Measurements from ENCODE around the gene PHF1.
A peak's percentile ranks its signal among the peaks of the same experiment; 100 is the strongest.

Gene PHF1

DNA sequence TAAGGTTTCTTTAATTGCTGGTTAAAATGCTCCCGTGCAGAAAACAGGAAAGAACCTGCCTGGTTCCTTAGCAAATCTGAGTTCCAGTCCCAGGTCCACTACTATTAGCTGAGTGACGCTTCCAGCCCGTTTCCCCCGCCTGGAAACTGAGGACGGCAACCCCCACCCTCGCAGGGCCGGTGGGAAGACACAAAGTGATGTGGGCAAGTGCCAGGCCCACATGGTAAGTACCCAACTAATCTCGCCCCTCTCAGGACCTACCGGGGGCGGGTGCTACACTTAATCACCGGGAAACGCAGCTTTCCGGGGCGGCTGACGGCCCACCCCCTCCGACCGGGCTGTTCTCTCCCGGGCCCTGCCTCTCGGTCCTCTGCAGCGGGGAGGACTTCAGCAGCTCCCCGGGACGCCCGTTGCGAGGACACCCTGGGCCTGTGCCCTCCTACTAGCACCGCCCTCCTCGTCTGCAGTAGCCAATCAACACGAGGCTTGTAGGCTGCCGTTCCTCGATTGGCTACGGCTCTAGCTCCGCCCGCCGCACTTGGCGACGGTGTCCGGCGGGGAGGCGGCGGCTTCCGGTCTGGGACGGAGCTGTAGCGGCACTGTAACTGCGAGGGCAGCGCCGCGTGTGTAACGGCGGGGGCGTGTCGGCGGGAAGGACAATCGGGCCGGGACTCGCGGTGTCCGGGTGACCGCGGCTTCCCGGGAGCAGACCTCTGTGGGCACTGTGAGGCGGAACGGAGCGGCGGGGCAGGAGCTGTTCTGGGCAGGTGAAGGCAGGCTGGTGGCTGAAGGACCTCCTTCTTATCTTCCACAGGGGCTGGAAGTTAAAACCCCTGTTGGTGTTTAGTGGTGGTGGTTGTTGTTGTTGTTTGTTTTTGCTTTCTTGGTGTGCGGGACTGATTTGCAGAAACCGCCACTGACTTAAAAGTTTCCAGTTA lies 43.5 kb downstream of the PHF1 start, which contains the start of gene ZBTB9:
Gene ZBTB9, plus strand, starts transcription at position 568 of the 938 bp plus-strand sequence. CDS start 525 bp downstream, outside the sequence.
- peak; percentile 98 for DNase-seq (ENCODE audit: low read depth)
- TF ChIP-seq, protein P1, sequence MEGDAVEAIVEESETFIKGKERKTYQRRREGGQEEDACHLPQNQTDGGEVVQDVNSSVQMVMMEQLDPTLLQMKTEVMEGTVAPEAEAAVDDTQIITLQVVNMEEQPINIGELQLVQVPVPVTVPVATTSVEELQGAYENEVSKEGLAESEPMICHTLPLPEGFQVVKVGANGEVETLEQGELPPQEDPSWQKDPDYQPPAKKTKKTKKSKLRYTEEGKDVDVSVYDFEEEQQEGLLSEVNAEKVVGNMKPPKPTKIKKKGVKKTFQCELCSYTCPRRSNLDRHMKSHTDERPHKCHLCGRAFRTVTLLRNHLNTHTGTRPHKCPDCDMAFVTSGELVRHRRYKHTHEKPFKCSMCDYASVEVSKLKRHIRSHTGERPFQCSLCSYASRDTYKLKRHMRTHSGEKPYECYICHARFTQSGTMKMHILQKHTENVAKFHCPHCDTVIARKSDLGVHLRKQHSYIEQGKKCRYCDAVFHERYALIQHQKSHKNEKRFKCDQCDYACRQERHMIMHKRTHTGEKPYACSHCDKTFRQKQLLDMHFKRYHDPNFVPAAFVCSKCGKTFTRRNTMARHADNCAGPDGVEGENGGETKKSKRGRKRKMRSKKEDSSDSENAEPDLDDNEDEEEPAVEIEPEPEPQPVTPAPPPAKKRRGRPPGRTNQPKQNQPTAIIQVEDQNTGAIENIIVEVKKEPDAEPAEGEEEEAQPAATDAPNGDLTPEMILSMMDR (IDR thresholded peaks at IDR 0.05; ENCODE audit: low read depth, low read length): no peak
- peak; percentile 63; the same call in 1 of the 2 replicates for TF ChIP-seq MYC (IDR thresholded peaks at IDR 0.05; ENCODE audit: low read depth, low read length)
- peak; percentile 86 for TF ChIP-seq POLR2A (IDR thresholded peaks at IDR 0.05; ENCODE audit: extremely low read depth, insufficient read length)
- TF ChIP-seq, protein P2, sequence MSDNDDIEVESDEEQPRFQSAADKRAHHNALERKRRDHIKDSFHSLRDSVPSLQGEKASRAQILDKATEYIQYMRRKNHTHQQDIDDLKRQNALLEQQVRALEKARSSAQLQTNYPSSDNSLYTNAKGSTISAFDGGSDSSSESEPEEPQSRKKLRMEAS (IDR thresholded peaks at IDR 0.05; ENCODE audit: low read depth, low read length): peak; percentile 89
- peak within 1 kb of the TSS; percentile 91 for H3K4me3 ChIP-seq (ENCODE audit: low read depth, low read length)

DNA sequence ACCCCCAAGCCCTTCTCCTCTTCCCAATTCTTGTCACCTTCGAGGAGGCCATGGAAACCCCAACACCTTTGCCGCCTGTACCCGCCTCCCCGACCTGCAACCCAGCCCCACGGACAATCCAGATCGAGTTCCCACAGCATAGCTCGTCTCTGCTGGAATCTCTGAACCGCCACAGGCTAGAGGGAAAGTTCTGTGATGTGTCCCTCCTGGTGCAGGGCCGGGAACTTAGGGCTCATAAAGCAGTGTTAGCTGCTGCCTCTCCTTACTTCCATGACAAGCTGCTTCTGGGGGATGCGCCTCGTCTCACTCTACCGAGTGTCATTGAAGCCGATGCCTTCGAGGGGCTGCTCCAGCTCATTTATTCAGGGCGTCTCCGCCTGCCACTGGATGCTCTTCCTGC lies 44.2 kb downstream of the PHF1 start:
- DNase-seq (ENCODE audit: low read depth): no peak
- H3K4me3 ChIP-seq (ENCODE audit: low read depth, low read length): peak overlapping the region; percentile 88
- no peak for TF ChIP-seq MYC (IDR thresholded peaks at IDR 0.05; ENCODE audit: low read depth, low read length)
- TF ChIP-seq, protein P1 (IDR thresholded peaks at IDR 0.05; ENCODE audit: low read depth, low read length): no peak
- TF ChIP-seq, protein P2 (IDR thresholded peaks at IDR 0.05; ENCODE audit: low read depth, low read length): no peak
- TF ChIP-seq POLR2A (IDR thresholded peaks at IDR 0.05; ENCODE audit: extremely low read depth, insufficient read length): no peak

DNA sequence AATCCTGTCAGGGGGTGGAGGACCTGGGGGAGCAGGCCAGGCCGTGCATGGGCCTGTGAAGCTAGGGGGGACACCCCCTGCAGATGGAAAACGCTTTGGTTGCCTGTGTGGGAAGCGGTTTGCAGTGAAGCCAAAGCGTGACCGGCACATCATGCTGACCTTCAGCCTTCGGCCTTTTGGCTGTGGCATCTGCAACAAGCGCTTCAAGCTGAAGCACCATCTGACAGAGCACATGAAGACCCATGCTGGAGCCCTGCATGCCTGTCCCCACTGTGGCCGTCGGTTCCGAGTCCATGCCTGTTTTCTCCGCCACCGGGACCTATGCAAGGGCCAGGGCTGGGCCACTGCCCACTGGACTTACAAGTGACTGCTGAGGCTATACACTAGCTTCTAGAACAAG lies 45.3 kb downstream of the PHF1 start:
- H3K4me3 ChIP-seq (ENCODE audit: low read depth, low read length): no peak overlapping the region
- DNase-seq (ENCODE audit: low read depth): no peak
- no peak for TF ChIP-seq MYC (IDR thresholded peaks at IDR 0.05; ENCODE audit: low read depth, low read length)
- no peak for TF ChIP-seq POLR2A (IDR thresholded peaks at IDR 0.05; ENCODE audit: extremely low read depth, insufficient read length)
- TF ChIP-seq, protein P2 (IDR thresholded peaks at IDR 0.05; ENCODE audit: low read depth, low read length): no peak
- TF ChIP-seq, protein P1 (IDR thresholded peaks at IDR 0.05; ENCODE audit: low read depth, low read length): no peak

DNA sequence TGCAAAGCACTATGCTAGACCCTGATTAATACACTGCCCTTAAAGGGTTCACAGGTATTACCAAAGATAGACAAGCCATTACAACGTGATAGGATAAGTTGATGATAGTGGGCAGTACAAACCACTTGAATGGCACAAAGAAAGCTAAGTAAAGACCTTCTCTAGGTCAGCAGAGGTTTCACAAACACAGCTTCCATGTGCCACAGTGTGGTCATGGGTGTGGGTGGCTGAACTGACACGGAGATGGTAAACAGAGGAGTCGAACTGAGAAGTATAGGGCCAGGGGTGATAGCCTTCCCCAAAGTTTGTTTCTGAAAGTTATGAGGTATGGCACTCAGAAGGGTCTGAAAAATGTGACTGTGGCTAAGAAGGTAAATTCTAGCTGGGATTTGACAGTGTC lies 47.9 kb downstream of the PHF1 start:
- DNase-seq (ENCODE audit: low read depth): no peak
- H3K4me3 ChIP-seq (ENCODE audit: low read depth, low read length): no peak overlapping the region
- no peak for TF ChIP-seq MYC (IDR thresholded peaks at IDR 0.05; ENCODE audit: low read depth, low read length)
- TF ChIP-seq POLR2A (IDR thresholded peaks at IDR 0.05; ENCODE audit: extremely low read depth, insufficient read length): no peak
- TF ChIP-seq, protein P2 (IDR thresholded peaks at IDR 0.05; ENCODE audit: low read depth, low read length): no peak
- TF ChIP-seq, protein P1 (IDR thresholded peaks at IDR 0.05; ENCODE audit: low read depth, low read length): no peak

- TF ChIP-seq, protein P2 (IDR thresholded peaks at IDR 0.05; ENCODE audit: low read depth, low read length): no peak
- TF ChIP-seq, protein P1 (IDR thresholded peaks at IDR 0.05; ENCODE audit: low read depth, low read length): no peak
- no peak for TF ChIP-seq MYC (IDR thresholded peaks at IDR 0.05; ENCODE audit: low read depth, low read length)
- no peak for TF ChIP-seq POLR2A (IDR thresholded peaks at IDR 0.05; ENCODE audit: extremely low read depth, insufficient read length)
- no peak overlapping the region for H3K4me3 ChIP-seq (ENCODE audit: low read depth, low read length)
- DNase-seq (ENCODE audit: low read depth): no peak
Measured at GRCh38 chr6:33459226-33459625, 48.4 kb downstream of the PHF1 start.

Data from NB4 (cell line).